K562 (cell line): ENCODE data around the gene DVL2. TPM values are rescaled to one million over a fixed set of nuclear protein-coding genes. Genes with fewer than 3 reads are reported as not detected.

Experiments used
- CHD4 ChIP-seq: fragments of 200-600 bp; sonication (generic); IDR thresholded peaks from 3 replicates; pipeline ENCODE4 v1.6.1; 2012; ENCODE audit warnings: low read depth, mild to moderate bottlenecking, mixed read lengths, low read length, inconsistent platforms; ENCODE audit not compliant: insufficient read depth, insufficient replicate concordance, poor library complexity, severe bottlenecking
- GATA2 ChIP-seq: sonication (generic); formaldehyde crosslinking; IDR thresholded peaks from 2 replicates; pipeline ENCODE4 v1.4.0; 2020; ENCODE audit warnings: mild to moderate bottlenecking, missing genetic modification reagents
- MCM5 ChIP-seq: fragments of 450-650 bp; IDR thresholded peaks from 2 replicates; pipeline ENCODE4 v1.6.1; 2016; ENCODE audit warnings: low read depth
- NR2C1 ChIP-seq, 2 experiments: fragments of 450-650 bp; IDR thresholded peaks; 2 replicates each; pipeline ENCODE4 v1.6.1; 2017; ENCODE audit warnings: mild to moderate bottlenecking in 2 of 2, antibody characterized with exemption in 1 of 2, inconsistent platforms in 1 of 2, missing compliant biosample characterization in 1 of 2, missing genetic modification characterization in 1 of 2
- POLR2A ChIP-seq: fragments of 450-650 bp; conservative IDR thresholded peaks from 2 replicates; pipeline ENCODE4 v1.6.1; 2016
- TOE1 ChIP-seq, 2 experiments: fragments of 450-650 bp in 1 of 2; sonication (generic) in 1 of 2; formaldehyde crosslinking in 1 of 2; IDR thresholded peaks; 2 replicates each; pipeline versions ENCODE4 v1.7.1 to v1.8.0; 2016 to 2022; ENCODE audit warnings: borderline replicate concordance in 2 of 2, mild to moderate bottlenecking in 2 of 2, antibody characterized with exemption in 1 of 2, inconsistent platforms in 1 of 2, low read depth in 1 of 2, missing genetic modification reagents in 1 of 2, moderate library complexity in 1 of 2
- polyA plus RNA-seq, 8 experiments: library from polyadenylated mRNA; depleted of rRNA in 4 of 8; stranded (reverse) in 5 of 8; unstranded in 3 of 8; fragments of >200 nt; fragmentation: Nextera tagmentation in 2 of 8; fragmentation: Illumina TruSeq in 1 of 8; extraction: Ambion mirVana in 2 of 8; extraction: Trizol in 1 of 8; gene quantifications; 2 replicates each; pipeline versions ENCODE4 v1.2.1 to v1.2.3, GENCODE V29; 2011 to 2014; ENCODE audit warnings: inconsistent platforms in 1 of 8, missing spikeins in 1 of 8
- total RNA-seq, 7 experiments: library from RNA; depleted of rRNA in 6 of 7; stranded (reverse); fragments of >200 nt in 6 of 7; fragmentation: Illumina TruSeq in 2 of 7; extraction: Trizol in 2 of 7; gene quantifications; 2 replicates each; pipeline versions ENCODE4 v1.2.1 to v1.2.3, GENCODE V29; 2011 to 2021; ENCODE audit warnings: low replicate concordance in 1 of 7
- TF ChIP-seq, protein P1 (sequence below): conservative IDR thresholded peaks from 2 replicates; pipeline ENCODE4 v1.6.1; 2011; ENCODE audit warnings: low read depth, mild to moderate bottlenecking, low read length; ENCODE audit not compliant: control insufficient read depth
- TF ChIP-seq, protein P2 (sequence below): fragments of 250-450 bp; sonication (Bioruptor Pico); IDR thresholded peaks from 2 replicates; pipeline ENCODE4 v1.5.0; 2020; ENCODE audit warnings: mild to moderate bottlenecking, borderline replicate concordance
- TF ChIP-seq, protein P3 (sequence below): fragments of 450-650 bp; IDR thresholded peaks from 2 replicates; pipeline ENCODE4 v1.6.1; 2017; ENCODE audit warnings: mild to moderate bottlenecking, moderate library complexity
- TF ChIP-seq, protein P4 (sequence below): fragments of 450-650 bp; conservative IDR thresholded peaks from 2 replicates; pipeline ENCODE4 v1.6.1; 2016; ENCODE audit warnings: missing genetic modification characterization, low read depth, mild to moderate bottlenecking, missing compliant biosample characterization, moderate library complexity
- TF ChIP-seq, protein P5 (sequence below): IDR thresholded peaks from 2 replicates; pipeline ENCODE4 v1.6.1; 2016; ENCODE audit warnings: missing genetic modification characterization, missing compliant biosample characterization
- TF ChIP-seq, protein P6 (sequence below): sonication (generic); formaldehyde crosslinking; IDR thresholded peaks from 2 replicates; pipeline ENCODE4 v1.4.0; 2020; ENCODE audit warnings: mild to moderate bottlenecking, missing genetic modification reagents
- TF ChIP-seq, protein P7 (sequence below): fragments of 200-800 bp; sonication (Bioruptor generic); IDR thresholded peaks from 2 replicates; pipeline ENCODE4 v1.6.1; 2017; ENCODE audit warnings: missing genetic modification characterization, missing compliant biosample characterization

DVL2 gene
- total and polyA plus RNA-seq, 9 of the 15 experiments (the other 6 are each of a cell fraction or from before 2014, with no cell fraction given): 1.3 to 49.5 (median 24.3) TPM

DNA sequence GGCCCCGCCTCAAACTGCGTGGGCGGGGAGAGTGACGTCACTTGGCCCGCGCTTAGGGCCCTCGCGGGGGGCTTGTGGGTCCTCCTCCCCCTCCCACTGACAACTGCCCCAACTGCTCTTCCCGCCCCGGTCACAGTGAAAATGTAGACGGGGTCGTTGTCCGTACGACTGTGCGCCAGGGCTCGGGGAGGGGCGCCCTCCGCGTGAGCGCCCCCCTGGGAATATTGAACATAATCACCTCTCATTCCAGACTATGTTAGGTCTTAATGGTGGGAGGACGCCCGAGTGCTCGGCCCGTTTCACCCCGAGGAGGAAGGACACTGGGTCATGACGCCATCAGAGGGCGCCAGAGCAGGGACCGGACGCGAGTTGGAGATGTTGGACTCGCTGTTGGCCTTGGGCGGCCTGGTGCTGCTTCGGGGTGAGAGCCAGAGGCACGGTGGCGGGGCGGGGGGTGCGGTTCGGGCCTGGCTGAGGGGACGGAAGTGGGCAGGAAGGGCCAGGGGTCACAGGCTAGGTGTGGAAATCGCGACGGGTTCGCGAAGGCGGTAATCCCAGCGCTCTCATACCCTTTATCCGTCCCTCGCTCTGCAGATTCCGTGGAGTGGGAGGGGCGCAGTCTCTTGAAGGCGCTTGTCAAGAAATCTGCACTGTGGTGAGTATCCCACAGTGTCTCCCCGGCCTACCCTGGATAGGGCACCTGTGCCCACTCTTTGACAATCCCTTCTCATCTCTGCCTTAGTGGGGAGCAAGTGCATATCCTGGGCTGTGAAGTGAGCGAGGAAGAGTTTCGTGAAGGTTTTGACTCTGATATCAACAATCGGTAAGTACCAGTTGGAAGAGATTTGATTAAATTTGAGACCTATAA is 18.1 kb upstream of the DVL2 start, which contains the start of gene ELP5 (continued):
- TF ChIP-seq GATA2 (CRISPR knock-in tag) (no peak), MCM5 (no peak), NR2C1 (IDR thresholded peaks at IDR 0.05) (no peak), NR2C1 (tag; IDR thresholded peaks at IDR 0.05) (peak; percentile 52), POLR2A (peak; percentile 92), TOE1 (IDR thresholded peaks at IDR 0.05; ENCODE audit: borderline replicate concordance) (0 out of 2 replicates have a peak, but pooled peaks have one; percentile 41), TOE1 (CRISPR knock-in tag; IDR thresholded peaks at IDR 0.05; ENCODE audit: borderline replicate concordance, low read depth) (no peak), CHD4 (no peak)
- TF ChIP-seq, protein P1, sequence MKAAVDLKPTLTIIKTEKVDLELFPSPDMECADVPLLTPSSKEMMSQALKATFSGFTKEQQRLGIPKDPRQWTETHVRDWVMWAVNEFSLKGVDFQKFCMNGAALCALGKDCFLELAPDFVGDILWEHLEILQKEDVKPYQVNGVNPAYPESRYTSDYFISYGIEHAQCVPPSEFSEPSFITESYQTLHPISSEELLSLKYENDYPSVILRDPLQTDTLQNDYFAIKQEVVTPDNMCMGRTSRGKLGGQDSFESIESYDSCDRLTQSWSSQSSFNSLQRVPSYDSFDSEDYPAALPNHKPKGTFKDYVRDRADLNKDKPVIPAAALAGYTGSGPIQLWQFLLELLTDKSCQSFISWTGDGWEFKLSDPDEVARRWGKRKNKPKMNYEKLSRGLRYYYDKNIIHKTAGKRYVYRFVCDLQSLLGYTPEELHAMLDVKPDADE: peak; percentile 47; the same call in 1 of the 2 replicates
- TF ChIP-seq, protein P2, sequence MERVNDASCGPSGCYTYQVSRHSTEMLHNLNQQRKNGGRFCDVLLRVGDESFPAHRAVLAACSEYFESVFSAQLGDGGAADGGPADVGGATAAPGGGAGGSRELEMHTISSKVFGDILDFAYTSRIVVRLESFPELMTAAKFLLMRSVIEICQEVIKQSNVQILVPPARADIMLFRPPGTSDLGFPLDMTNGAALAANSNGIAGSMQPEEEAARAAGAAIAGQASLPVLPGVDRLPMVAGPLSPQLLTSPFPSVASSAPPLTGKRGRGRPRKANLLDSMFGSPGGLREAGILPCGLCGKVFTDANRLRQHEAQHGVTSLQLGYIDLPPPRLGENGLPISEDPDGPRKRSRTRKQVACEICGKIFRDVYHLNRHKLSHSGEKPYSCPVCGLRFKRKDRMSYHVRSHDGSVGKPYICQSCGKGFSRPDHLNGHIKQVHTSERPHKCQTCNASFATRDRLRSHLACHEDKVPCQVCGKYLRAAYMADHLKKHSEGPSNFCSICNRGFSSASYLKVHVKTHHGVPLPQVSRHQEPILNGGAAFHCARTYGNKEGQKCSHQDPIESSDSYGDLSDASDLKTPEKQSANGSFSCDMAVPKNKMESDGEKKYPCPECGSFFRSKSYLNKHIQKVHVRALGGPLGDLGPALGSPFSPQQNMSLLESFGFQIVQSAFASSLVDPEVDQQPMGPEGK (CRISPR knock-in tag): no peak
- TF ChIP-seq, protein P3, sequence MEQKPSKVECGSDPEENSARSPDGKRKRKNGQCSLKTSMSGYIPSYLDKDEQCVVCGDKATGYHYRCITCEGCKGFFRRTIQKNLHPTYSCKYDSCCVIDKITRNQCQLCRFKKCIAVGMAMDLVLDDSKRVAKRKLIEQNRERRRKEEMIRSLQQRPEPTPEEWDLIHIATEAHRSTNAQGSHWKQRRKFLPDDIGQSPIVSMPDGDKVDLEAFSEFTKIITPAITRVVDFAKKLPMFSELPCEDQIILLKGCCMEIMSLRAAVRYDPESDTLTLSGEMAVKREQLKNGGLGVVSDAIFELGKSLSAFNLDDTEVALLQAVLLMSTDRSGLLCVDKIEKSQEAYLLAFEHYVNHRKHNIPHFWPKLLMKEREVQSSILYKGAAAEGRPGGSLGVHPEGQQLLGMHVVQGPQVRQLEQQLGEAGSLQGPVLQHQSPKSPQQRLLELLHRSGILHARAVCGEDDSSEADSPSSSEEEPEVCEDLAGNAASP: no peak
- TF ChIP-seq, protein P4, sequence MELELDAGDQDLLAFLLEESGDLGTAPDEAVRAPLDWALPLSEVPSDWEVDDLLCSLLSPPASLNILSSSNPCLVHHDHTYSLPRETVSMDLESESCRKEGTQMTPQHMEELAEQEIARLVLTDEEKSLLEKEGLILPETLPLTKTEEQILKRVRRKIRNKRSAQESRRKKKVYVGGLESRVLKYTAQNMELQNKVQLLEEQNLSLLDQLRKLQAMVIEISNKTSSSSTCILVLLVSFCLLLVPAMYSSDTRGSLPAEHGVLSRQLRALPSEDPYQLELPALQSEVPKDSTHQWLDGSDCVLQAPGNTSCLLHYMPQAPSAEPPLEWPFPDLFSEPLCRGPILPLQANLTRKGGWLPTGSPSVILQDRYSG (tag): no peak
- TF ChIP-seq, protein P5, sequence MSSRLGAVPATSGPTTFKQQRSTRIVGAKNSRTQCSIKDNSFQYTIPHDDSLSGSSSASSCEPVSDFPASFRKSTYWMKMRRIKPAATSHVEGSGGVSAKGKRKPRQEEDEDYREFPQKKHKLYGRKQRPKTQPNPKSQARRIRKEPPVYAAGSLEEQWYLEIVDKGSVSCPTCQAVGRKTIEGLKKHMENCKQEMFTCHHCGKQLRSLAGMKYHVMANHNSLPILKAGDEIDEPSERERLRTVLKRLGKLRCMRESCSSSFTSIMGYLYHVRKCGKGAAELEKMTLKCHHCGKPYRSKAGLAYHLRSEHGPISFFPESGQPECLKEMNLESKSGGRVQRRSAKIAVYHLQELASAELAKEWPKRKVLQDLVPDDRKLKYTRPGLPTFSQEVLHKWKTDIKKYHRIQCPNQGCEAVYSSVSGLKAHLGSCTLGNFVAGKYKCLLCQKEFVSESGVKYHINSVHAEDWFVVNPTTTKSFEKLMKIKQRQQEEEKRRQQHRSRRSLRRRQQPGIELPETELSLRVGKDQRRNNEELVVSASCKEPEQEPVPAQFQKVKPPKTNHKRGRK (tag): no peak
- TF ChIP-seq, protein P6, sequence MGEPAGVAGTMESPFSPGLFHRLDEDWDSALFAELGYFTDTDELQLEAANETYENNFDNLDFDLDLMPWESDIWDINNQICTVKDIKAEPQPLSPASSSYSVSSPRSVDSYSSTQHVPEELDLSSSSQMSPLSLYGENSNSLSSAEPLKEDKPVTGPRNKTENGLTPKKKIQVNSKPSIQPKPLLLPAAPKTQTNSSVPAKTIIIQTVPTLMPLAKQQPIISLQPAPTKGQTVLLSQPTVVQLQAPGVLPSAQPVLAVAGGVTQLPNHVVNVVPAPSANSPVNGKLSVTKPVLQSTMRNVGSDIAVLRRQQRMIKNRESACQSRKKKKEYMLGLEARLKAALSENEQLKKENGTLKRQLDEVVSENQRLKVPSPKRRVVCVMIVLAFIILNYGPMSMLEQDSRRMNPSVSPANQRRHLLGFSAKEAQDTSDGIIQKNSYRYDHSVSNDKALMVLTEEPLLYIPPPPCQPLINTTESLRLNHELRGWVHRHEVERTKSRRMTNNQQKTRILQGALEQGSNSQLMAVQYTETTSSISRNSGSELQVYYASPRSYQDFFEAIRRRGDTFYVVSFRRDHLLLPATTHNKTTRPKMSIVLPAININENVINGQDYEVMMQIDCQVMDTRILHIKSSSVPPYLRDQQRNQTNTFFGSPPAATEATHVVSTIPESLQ (CRISPR knock-in tag): no peak
- TF ChIP-seq, protein P7, sequence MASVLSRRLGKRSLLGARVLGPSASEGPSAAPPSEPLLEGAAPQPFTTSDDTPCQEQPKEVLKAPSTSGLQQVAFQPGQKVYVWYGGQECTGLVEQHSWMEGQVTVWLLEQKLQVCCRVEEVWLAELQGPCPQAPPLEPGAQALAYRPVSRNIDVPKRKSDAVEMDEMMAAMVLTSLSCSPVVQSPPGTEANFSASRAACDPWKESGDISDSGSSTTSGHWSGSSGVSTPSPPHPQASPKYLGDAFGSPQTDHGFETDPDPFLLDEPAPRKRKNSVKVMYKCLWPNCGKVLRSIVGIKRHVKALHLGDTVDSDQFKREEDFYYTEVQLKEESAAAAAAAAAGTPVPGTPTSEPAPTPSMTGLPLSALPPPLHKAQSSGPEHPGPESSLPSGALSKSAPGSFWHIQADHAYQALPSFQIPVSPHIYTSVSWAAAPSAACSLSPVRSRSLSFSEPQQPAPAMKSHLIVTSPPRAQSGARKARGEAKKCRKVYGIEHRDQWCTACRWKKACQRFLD (CRISPR knock-in tag): no peak
